Adrenal gland (tissue), 5 donors: ENCODE measurements around the gene FHAD1.

Experiments used
- CTCF ChIP-seq, 6 experiments: fragments of 450-650 bp in 4 of 6; fragments of 200-600 bp in 2 of 6; sonication (generic) in 1 of 6; IDR thresholded peaks; 1 replicate in 5 of 6; 2 replicates in 1 of 6; pipeline versions ENCODE4 v1.5.1 to v1.8.0; 2016 to 2021; ENCODE audit warnings: antibody characterized with exemption in 6 of 6, mild to moderate bottlenecking in 2 of 6, moderate library complexity in 1 of 6
- POLR2A ChIP-seq, 2 donors: fragments of 450-650 bp; IDR thresholded peaks; one replicate each; pipeline ENCODE4 v1.6.1; 2017; ENCODE audit warnings: antibody characterized with exemption in 2 of 2, mild to moderate bottlenecking in 2 of 2, moderate library complexity in 1 of 2
- donor health status: DM: no; HTN: no; CAD: no.

GRCh38 chr1:15303935-15304334 lies 56.9 kb downstream of the FHAD1 start:
- TF ChIP-seq CTCF (IDR thresholded peaks at IDR 0.05) (no peak), POLR2A (IDR thresholded peaks at IDR 0.05) (no peak)
